ENCODE data around the gene GPR26.
"Not testable (repeated sequence)": the region's sequence is repeated elsewhere in the genome, so short reads cannot be mapped to it uniquely, and the experiment has no call there.

The GPR26 gene

GRCh38 chr10:123717336-123717735 lies 51.2 kb downstream of the GPR26 start:
- no peak for DNase-seq (ENCODE audit: low read depth)

GRCh38 chr10:123718544-123719060 lies 52.4 kb downstream of the GPR26 start:
- no peak for DNase-seq (ENCODE audit: low read depth)

DNA sequence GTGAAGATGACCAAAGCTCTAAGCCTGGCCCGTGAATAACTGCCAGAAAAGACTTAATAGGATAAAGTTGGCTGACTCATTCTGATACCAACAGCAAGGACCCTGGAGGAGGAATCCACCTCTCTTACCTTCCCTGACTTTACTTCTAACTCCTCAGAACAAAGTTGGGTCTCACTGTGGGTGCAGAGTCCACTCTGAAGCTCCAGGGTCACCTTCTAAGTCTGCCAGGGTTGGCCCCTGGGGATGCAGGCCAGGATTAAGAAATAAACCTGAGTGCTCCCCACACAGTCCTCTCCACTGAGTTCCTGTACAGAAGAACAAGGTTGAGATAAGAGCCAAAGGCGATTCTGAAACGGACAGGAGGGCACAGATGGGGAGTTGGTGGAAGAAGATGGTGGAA lies 54.4 kb downstream of the GPR26 start:
- no peak for DNase-seq (ENCODE audit: low read depth)

- no peak for DNase-seq (ENCODE audit: low read depth)
Measured at GRCh38 chr10:123721441-123722049, 55.4 kb downstream of the GPR26 start.

- no peak for DNase-seq (ENCODE audit: low read depth)
Measured at GRCh38 chr10:123722351-123722750, 56.2 kb downstream of the GPR26 start.

GRCh38 chr10:123724747-123725146 lies 58.6 kb downstream of the GPR26 start:
- no peak for DNase-seq (ENCODE audit: low read depth)

- DNase-seq (ENCODE audit: low read depth) = no peak
Measured at GRCh38 chr10:123726381-123726780, 60.2 kb downstream of the GPR26 start.

DNA sequence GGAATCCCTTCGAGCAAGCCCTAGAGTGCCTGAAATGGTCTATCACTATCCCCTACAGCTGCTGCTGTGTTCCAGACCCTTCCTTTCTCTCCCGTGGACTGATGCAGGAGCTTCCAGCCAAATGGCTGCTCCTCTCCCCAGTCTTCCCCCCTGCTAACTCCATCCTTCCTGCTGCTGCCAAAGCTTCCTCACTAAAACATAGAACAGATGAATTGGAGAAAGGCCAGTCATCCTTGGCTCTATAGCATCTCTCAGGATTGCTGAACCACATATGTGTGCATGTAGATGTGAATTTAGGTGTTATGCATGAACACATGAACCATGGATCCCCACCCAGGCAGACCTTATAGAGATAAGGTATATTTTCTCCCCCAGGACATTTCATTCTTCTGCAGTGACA lies 60.7 kb downstream of the GPR26 start:
- no peak for DNase-seq (ENCODE audit: low read depth)

DNA sequence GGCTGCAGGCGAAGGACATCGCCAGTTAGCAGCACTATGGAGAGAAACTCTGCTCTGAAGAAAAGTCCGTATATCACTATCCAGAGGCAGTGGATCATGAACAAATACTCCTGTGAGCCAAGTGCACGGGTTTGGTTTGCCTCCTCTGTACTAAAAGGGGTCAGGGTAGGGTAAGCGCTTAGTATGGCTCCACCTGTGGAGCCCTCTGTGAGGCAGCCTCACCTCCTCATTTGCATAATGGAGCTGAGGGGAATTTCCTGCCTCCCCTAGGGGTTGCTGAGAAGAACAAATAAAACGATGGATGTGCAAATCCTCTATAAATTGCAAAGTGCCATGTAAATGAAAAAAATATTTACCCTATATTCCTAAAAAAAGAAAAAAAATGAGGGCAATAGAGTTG lies 63.4 kb downstream of the GPR26 start:
- DNase-seq (ENCODE audit: low read depth) = no peak

GRCh38 chr10:123736917-123737316 lies 70.8 kb downstream of the GPR26 start:
- DNase-seq (ENCODE audit: low read depth) = not testable (repeated sequence)

DNA sequence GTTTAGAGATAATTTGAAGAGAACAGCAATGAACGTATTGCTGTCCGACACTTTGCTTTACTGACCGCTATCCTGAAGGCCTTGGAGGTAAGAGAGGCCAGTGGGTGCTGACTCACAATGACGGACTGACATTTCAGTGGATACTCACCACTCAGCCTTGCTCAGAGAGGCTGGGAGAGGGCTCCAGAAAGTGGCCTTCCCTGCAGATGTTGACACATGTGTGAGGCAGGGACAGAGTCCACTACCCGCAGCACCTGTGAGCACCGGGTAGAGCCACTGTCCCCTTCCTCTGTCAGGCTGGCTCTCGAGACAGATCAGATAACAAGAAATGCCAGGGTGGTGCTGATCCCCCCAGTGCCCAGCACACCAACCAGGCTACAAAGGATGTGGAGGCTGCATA lies 75.0 kb downstream of the GPR26 start:
- no peak for DNase-seq (ENCODE audit: low read depth)

DNA sequence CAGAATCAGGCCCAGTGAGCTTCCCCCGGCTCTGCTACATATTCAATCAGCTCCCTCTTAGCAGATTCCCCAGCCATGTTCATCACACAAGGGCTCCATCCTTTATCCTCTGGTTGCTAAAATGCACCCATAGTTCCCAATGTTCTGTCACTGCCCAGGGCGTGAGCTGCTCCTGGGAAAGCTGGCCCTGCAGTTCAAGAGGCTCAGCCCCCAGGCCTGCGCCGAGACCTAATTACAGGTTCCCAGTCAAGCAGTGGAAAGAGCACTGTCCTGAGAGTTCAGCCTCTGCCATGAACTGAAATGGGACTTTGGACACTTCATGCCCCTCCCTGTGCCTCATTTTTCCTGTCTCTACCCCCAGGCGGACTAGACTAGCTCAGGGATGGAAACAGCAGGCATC lies 75.6 kb downstream of the GPR26 start:
- no peak for DNase-seq (ENCODE audit: low read depth)

DNA sequence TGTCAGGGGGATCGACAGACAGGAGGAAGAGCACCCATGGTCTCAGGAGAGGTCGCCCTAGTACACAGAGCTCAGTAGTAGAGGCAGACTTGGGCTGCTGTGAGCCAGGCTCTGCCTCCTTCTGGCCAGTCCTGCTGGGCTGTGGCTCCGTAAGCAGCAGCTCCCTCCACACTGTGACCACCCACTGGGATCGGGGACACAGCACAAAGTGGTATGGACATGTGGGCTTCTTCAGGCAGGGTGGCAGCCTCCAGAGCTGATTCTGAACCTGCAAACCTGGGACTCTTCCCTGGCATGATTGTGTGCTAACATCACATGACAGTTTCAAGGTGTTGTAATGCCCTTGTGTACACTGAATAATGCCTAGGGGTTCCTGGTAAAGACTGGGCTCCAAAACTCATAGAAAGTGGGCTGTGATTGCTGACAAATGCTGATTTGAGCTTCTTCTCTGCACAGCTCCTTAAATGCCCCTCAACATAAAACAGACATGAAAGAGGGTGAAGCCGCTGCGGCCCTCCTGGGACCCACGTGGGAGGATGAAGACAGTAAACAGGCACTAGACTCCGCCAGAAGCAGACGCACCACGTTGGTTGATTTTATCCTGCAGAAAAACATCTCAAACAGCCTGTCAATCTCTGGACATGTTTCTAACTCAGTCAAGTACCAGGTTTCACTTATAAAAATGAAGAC lies 76.7 kb downstream of the GPR26 start:
- DNase-seq (ENCODE audit: low read depth) = no peak

- DNase-seq (ENCODE audit: low read depth) = no peak
Measured at GRCh38 chr10:123743441-123744223, 77.5 kb downstream of the GPR26 start.

DNA sequence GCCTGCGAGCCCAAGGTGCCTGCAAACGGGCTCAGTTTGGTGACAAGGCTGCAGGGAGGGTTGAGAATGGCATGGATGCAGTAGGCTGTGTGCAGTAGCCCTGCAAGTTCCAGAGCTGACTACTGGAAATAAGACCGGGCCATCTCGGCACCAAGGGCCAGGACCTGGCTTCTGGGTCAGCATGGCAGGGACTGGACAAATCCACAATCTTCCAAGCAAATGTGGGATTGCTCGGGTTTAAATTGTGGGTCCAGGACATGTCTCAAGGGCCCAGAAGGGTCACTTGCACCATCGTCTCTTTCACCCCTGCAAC lies 78.0 kb downstream of the GPR26 start:
- DNase-seq (ENCODE audit: low read depth) = no peak

Measured in activated T-helper 1 cell treated with Interleukin-2 at 50 U/mL for 16 hours (primary cell).